Mesenchymal stem cell (in vitro differentiated cells and primary cell): ENCODE data around the gene LRRC74A.

ENCODE experiments used
- DNase-seq: peaks from one replicate; pipeline ENCODE4 v3.0.0-alpha.2; 2013
- H2AFZ ChIP-seq: one replicate; pipeline ENCODE4 v1.6.1; 2013; ENCODE audit warnings: low read depth, mild to moderate bottlenecking, control low read depth, inconsistent platforms, low read length, moderate library complexity
- H2AK5ac ChIP-seq: 2 replicates; pipeline ENCODE4 v1.6.1; 2013; ENCODE audit warnings: low read length, moderate library complexity, mild to moderate bottlenecking, inconsistent platforms; ENCODE audit not compliant: severe bottlenecking
- H2BK120ac ChIP-seq: one replicate; pipeline ENCODE4 v1.6.1; 2013; ENCODE audit warnings: low read depth, mild to moderate bottlenecking, inconsistent platforms, low read length, moderate library complexity
- H2BK12ac ChIP-seq, 2 experiments: one replicate each; pipeline ENCODE4 v1.6.1; 2013; ENCODE audit warnings: inconsistent platforms in 2 of 2, low read length in 2 of 2, mild to moderate bottlenecking in 2 of 2, moderate library complexity in 2 of 2, control low read depth in 1 of 2
- H2BK15ac ChIP-seq: one replicate; pipeline ENCODE4 v1.6.1; 2013; ENCODE audit warnings: mild to moderate bottlenecking, low read depth, inconsistent platforms; ENCODE audit not compliant: poor library complexity, severe bottlenecking
- H2BK5ac ChIP-seq: 2 replicates; pipeline ENCODE4 v1.6.1; 2013; ENCODE audit warnings: low read depth, mild to moderate bottlenecking, low read length, control low read depth, inconsistent platforms; ENCODE audit not compliant: poor library complexity, severe bottlenecking
- H3K14ac ChIP-seq, 2 experiments: one replicate each; pipeline ENCODE4 v1.6.1; 2013; ENCODE audit warnings: inconsistent platforms in 2 of 2, low read length in 2 of 2, control low read depth in 1 of 2, mild to moderate bottlenecking in 1 of 2, moderate library complexity in 1 of 2
- H3K18ac ChIP-seq, 2 experiments: one replicate each; pipeline ENCODE4 v1.6.1; 2013; ENCODE audit warnings: inconsistent platforms in 2 of 2, low read length in 2 of 2, control low read depth in 1 of 2, low read depth in 1 of 2, mild to moderate bottlenecking in 1 of 2
- H3K23ac ChIP-seq, 2 experiments: one replicate each; pipeline ENCODE4 v1.6.1; 2013; ENCODE audit warnings: inconsistent platforms in 2 of 2, low read length in 2 of 2, mild to moderate bottlenecking in 2 of 2, moderate library complexity in 2 of 2, control low read depth in 1 of 2
- H3K27ac ChIP-seq: 2 replicates; pipeline ENCODE4 v1.5.1; 2013; ENCODE audit warnings: mild to moderate bottlenecking, moderate library complexity, low read length, control low read depth, inconsistent platforms; ENCODE audit not compliant: poor library complexity, severe bottlenecking
- H3K27me3 ChIP-seq, 2 experiments: 2 replicates each; pipeline versions ENCODE4 v1.6.1 to v1.7.0; 2013; ENCODE audit warnings: low read length in 2 of 2, mild to moderate bottlenecking in 2 of 2, moderate library complexity in 2 of 2, control low read depth in 1 of 2, inconsistent platforms in 1 of 2; ENCODE audit not compliant: control insufficient read depth in 1 of 2, insufficient read depth in 1 of 2
- H3K36me3 ChIP-seq, 2 experiments: 2 replicates each; pipeline versions ENCODE4 v1.6.1 to v1.7.0; 2013; ENCODE audit warnings: low read length in 2 of 2, control low read depth in 1 of 2, inconsistent platforms in 1 of 2, low read depth in 1 of 2, mild to moderate bottlenecking in 1 of 2; ENCODE audit not compliant: insufficient read depth in 2 of 2, control insufficient read depth in 1 of 2
- H3K4ac ChIP-seq, 2 experiments: one replicate each; pipeline ENCODE4 v1.6.1; 2013; ENCODE audit warnings: inconsistent platforms in 2 of 2, low read length in 2 of 2, mild to moderate bottlenecking in 2 of 2, moderate library complexity in 2 of 2, control low read depth in 1 of 2, low read depth in 1 of 2
- H3K4me1 ChIP-seq: 2 replicates; pipeline ENCODE4 v1.6.1; 2013; ENCODE audit warnings: low read depth, low read length, control low read depth; ENCODE audit not compliant: control insufficient read depth, insufficient read depth
- H3K4me2 ChIP-seq: 2 replicates; pipeline ENCODE4 v1.6.1; 2013; ENCODE audit warnings: low read length, mild to moderate bottlenecking, inconsistent platforms; ENCODE audit not compliant: poor library complexity, severe bottlenecking
- H3K4me3 ChIP-seq, 2 experiments: 2 replicates each; pipeline versions ENCODE4 v1.5.1 to v1.7.0; 2013; ENCODE audit warnings: low read length in 2 of 2, mild to moderate bottlenecking in 2 of 2, control low read depth in 1 of 2, low read depth in 1 of 2; ENCODE audit not compliant: insufficient read depth in 1 of 2
- H3K79me1 ChIP-seq: replicated peaks from 2 replicates; pipeline ENCODE4 v1.6.1; 2013; ENCODE audit warnings: mild to moderate bottlenecking, control low read depth, low read length, inconsistent platforms; ENCODE audit not compliant: poor library complexity, severe bottlenecking
- H3K9ac ChIP-seq: 2 replicates; pipeline ENCODE4 v1.7.0; 2013; ENCODE audit warnings: mild to moderate bottlenecking, low read length, moderate library complexity
- H3K9me3 ChIP-seq: 2 replicates; pipeline ENCODE4 v1.7.0; 2013; ENCODE audit warnings: mild to moderate bottlenecking, low read length; ENCODE audit not compliant: control insufficient read depth
- H4K8ac ChIP-seq: one replicate; pipeline ENCODE4 v1.6.1; 2013; ENCODE audit warnings: inconsistent platforms, mild to moderate bottlenecking, low read length, moderate library complexity
- H4K91ac ChIP-seq: one replicate; pipeline ENCODE4 v1.6.1; 2013; ENCODE audit warnings: mild to moderate bottlenecking, low read length, inconsistent platforms
- WGBS: methylation state at CpG from one replicate; pipeline ENCODE4 v1.1.7; 2013; ENCODE audit warnings: mixed read lengths; 5-methylcytosine and 5-hydroxymethylcytosine counted together

The LRRC74A gene

GRCh38 chr14:76781648-76782051 lies 44.6 kb upstream of the LRRC74A start:
- no peak overlapping the region for H4K8ac ChIP-seq
- H3K36me3 ChIP-seq: peaks cover 20 to 53% of the 10 kb centered on the region in 2 experiments
- no peak overlapping the region for H3K14ac ChIP-seq
- peak overlapping the region in 1 of 2 experiments; percentile 18 for H3K18ac ChIP-seq
- no peak overlapping the region for H2AFZ ChIP-seq
- DNase-seq: no peak
- no peak overlapping the region for H3K4me2 ChIP-seq
- WGBS: 88% methylated on average over 1 of the region's 2 CpGs
- H3K27ac ChIP-seq: no peak overlapping the region
- H3K4me3 ChIP-seq: no peak overlapping the region
- H3K4ac ChIP-seq: no peak overlapping the region
- H2BK15ac ChIP-seq: no peak overlapping the region
- H3K79me1 ChIP-seq: peaks cover 3% of the 10 kb centered on the region
- H3K9ac ChIP-seq: no peak overlapping the region
- no peak overlapping the region for H2BK120ac ChIP-seq
- no peaks in the 10 kb centered on the region for H3K9me3 ChIP-seq
- H3K23ac ChIP-seq: no peak overlapping the region
- H2BK5ac ChIP-seq: no peak overlapping the region
- H4K91ac ChIP-seq: no peak overlapping the region
- no peak overlapping the region for H2AK5ac ChIP-seq
- H3K4me1 ChIP-seq: peaks cover 11% of the 10 kb centered on the region
- no peaks in the 10 kb centered on the region for H3K27me3 ChIP-seq
- no peak overlapping the region for H2BK12ac ChIP-seq

GRCh38 chr14:76782115-76782884 lies 43.9 kb upstream of the LRRC74A start:
- Histone ChIP-seq H3K23ac (no peak overlapping the region), H3K18ac (peak overlapping the region in 1 of 2 experiments; percentile 37), H4K8ac (no peak overlapping the region), H2BK5ac (no peak overlapping the region), H3K27ac (no peak overlapping the region), H3K4me2 (no peak overlapping the region), H2AK5ac (no peak overlapping the region), H2BK12ac (no peak overlapping the region), H3K9ac (no peak overlapping the region), H2BK15ac (no peak overlapping the region), H4K91ac (no peak overlapping the region), H3K14ac (peak overlapping the region in 1 of 2 experiments; percentile 53), H3K79me1 (peaks cover 3% of the 10 kb centered on the region), H3K4ac (no peak overlapping the region), H2AFZ (no peak overlapping the region), H3K4me3 (peak overlapping the region in 1 of 2 experiments; percentile 23), H3K4me1 (peaks cover 7% of the 10 kb centered on the region), H2BK120ac (no peak overlapping the region), H3K36me3 (peaks cover 26 to 57% of the 10 kb centered on the region in 2 experiments), H3K27me3 (no peaks in the 10 kb centered on the region), H3K9me3 (no peaks in the 10 kb centered on the region)
- DNase-seq: no peak
- 92% methylated on average over 10 of the region's 10 CpGs for WGBS

- Histone ChIP-seq H3K4me3 (peak overlapping the region in 1 of 2 experiments; percentile 23), H2AFZ (no peak overlapping the region), H3K4ac (peak overlapping the region in 1 of 2 experiments; percentile 41), H3K23ac (no peak overlapping the region), H3K4me1 (peaks cover 7% of the 10 kb centered on the region), H2BK120ac (no peak overlapping the region), H3K79me1 (peaks cover 3% of the 10 kb centered on the region), H4K8ac (no peak overlapping the region), H3K9ac (no peak overlapping the region), H3K36me3 (peaks cover 33 to 64% of the 10 kb centered on the region in 2 experiments), H3K27ac (no peak overlapping the region), H3K9me3 (no peaks in the 10 kb centered on the region), H4K91ac (no peak overlapping the region), H3K27me3 (no peaks in the 10 kb centered on the region), H2BK5ac (no peak overlapping the region), H2BK15ac (no peak overlapping the region), H3K18ac (no peak overlapping the region), H2BK12ac (no peak overlapping the region), H3K14ac (no peak overlapping the region), H3K4me2 (no peak overlapping the region), H2AK5ac (no peak overlapping the region)
- 72% methylated on average over 8 of the region's 9 CpGs for WGBS
- peak; percentile 44 for DNase-seq
These were observed 43.2 kb upstream of the LRRC74A start for GRCh38 chr14:76782885-76783566.

- Histone ChIP-seq H3K18ac (no peak overlapping the region), H3K36me3 (peaks cover 45 to 71% of the 10 kb centered on the region in 2 experiments), H3K4me1 (peaks cover 7% of the 10 kb centered on the region), H3K9ac (no peak overlapping the region), H2AK5ac (no peak overlapping the region), H4K91ac (no peak overlapping the region), H3K4me2 (no peak overlapping the region), H3K27ac (no peak overlapping the region), H2BK12ac (no peak overlapping the region), H3K79me1 (peaks cover 3% of the 10 kb centered on the region), H3K4me3 (no peak overlapping the region), H3K27me3 (no peaks in the 10 kb centered on the region), H3K9me3 (no peaks in the 10 kb centered on the region), H2BK120ac (no peak overlapping the region), H2BK15ac (no peak overlapping the region), H3K23ac (no peak overlapping the region), H4K8ac (no peak overlapping the region), H3K4ac (no peak overlapping the region), H2AFZ (no peak overlapping the region), H3K14ac (no peak overlapping the region), H2BK5ac (no peak overlapping the region)
- 79% methylated on average over 6 of the region's 6 CpGs for WGBS
- no peak for DNase-seq
These were observed 41.8 kb upstream of the LRRC74A start for GRCh38 chr14:76784266-76784874.
